SJCRH30 (cell line): Measurements from ENCODE around the gene GNAL. TPM values are rescaled to one million over a fixed set of nuclear protein-coding genes. Genes with fewer than 3 reads are reported as not detected.

Source experiments
- DNase-seq, 2 experiments: peaks; one replicate each; pipeline ENCODE4 v3.0.0-alpha.2; 2015 to 2020
- H3K27ac ChIP-seq: fragments of 250-450 bp; sonication (Bioruptor Pico); 2 replicates; pipeline ENCODE4 v1.5.1; 2020; ENCODE audit warnings: mild to moderate bottlenecking, moderate library complexity
- H3K27me3 ChIP-seq: fragments of 250-450 bp; sonication (Bioruptor Pico); 2 replicates; pipeline ENCODE4 v1.5.1; 2020; ENCODE audit warnings: mild to moderate bottlenecking, moderate library complexity
- H3K36me3 ChIP-seq: fragments of 250-450 bp; sonication (Bioruptor Pico); 2 replicates; pipeline ENCODE4 v1.5.1; 2020; ENCODE audit warnings: mild to moderate bottlenecking, moderate library complexity
- H3K4me1 ChIP-seq: fragments of 250-450 bp; sonication (Bioruptor Pico); 2 replicates; pipeline ENCODE4 v1.5.1; 2020; ENCODE audit warnings: mild to moderate bottlenecking, moderate library complexity
- H3K4me3 ChIP-seq: fragments of 250-450 bp; sonication (Bioruptor Pico); 2 replicates; pipeline ENCODE4 v1.5.1; 2020; ENCODE audit warnings: mild to moderate bottlenecking, moderate library complexity
- H3K9me3 ChIP-seq: fragments of 250-450 bp; sonication (Bioruptor Pico); replicated peaks from 2 replicates; pipeline ENCODE4 v1.5.1; 2020; ENCODE audit warnings: mild to moderate bottlenecking, moderate library complexity
- total RNA-seq: library from RNA; depleted of rRNA; stranded (reverse); fragments of >200 nt; shearing (Covaris generic); gene quantifications from 2 replicates; pipeline ENCODE4 v1.2.3, GENCODE V29; 2014

The GNAL gene
- total RNA-seq, 1 experiment from 2014 or later, result 2.6 TPM

- DNase-seq, result no peak
- no peaks in the 10 kb centered on the region for H3K27me3 ChIP-seq
- no peak overlapping the region for H3K4me3 ChIP-seq
- H3K27ac ChIP-seq, result no peak overlapping the region
- no peaks in the 10 kb centered on the region for H3K4me1 ChIP-seq
- H3K9me3 ChIP-seq, result no peaks in the 10 kb centered on the region
- H3K36me3 ChIP-seq, result no peaks in the 10 kb centered on the region
Measured at GRCh38 chr18:11726556-11726955, 37.5 kb downstream of the GNAL start.

- Histone ChIP-seq H3K27ac (no peak overlapping the region), H3K4me3 (no peak overlapping the region), H3K36me3 (no peaks in the 10 kb centered on the region), H3K9me3 (no peaks in the 10 kb centered on the region), H3K4me1 (no peaks in the 10 kb centered on the region), H3K27me3 (no peaks in the 10 kb centered on the region)
- DNase-seq, result peak in 1 of 2 experiments; percentile 34
Measured at GRCh38 chr18:11728249-11728648, 39.2 kb downstream of the GNAL start.

GRCh38 chr18:11729556-11729955 is 40.5 kb downstream of the GNAL start:
- Histone ChIP-seq H3K4me1 (no peaks in the 10 kb centered on the region), H3K27me3 (no peaks in the 10 kb centered on the region), H3K36me3 (no peaks in the 10 kb centered on the region), H3K4me3 (no peak overlapping the region), H3K9me3 (no peaks in the 10 kb centered on the region), H3K27ac (no peak overlapping the region)
- no peak for DNase-seq

DNA sequence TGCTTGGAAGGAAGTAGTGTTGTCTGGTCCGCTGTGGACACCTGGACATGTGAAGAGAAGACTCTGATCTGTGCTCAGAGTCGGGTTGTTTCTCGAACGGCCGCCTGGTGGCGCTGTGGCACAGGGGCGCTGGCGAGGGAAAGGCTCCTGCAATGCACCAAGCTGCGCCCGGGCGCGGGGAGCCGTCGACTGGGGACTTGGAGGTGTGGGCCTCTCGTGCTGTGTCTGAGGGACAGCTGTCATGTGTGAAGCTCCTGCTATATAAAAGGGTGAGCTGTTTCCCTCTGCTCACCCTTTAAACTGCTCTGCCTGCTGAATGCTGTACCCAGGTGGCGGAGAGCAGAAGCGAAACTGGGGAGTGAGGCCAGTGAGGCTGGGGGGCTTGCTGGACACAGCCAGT is 44.0 kb downstream of the GNAL start:
- DNase-seq, result peak; percentile 60 to 74
- no peaks in the 10 kb centered on the region for H3K27me3 ChIP-seq
- H3K27ac ChIP-seq, result no peak overlapping the region
- H3K4me3 ChIP-seq, result no peak overlapping the region
- no peaks in the 10 kb centered on the region for H3K9me3 ChIP-seq
- no peaks in the 10 kb centered on the region for H3K36me3 ChIP-seq
- no peaks in the 10 kb centered on the region for H3K4me1 ChIP-seq

DNA sequence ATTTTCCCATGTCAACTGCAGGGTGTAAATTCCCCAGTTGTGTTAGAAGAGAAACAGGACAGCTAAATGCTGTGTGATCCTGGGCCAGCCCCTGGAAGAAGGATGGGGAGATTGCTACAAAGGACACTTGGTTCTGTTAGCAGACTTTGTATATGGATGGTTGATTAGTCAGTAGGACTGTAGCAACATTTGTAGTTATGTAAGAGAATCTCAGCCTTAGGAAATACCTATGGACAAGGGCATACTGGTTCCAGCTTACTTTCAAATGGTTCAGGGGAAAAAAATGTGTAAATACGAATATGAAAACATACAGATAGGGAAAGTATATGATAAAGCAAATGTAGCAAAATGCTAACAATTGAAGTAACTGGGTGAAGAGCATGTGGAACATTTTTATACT is 47.6 kb downstream of the GNAL start:
- Histone ChIP-seq H3K36me3 (no peaks in the 10 kb centered on the region), H3K9me3 (no peaks in the 10 kb centered on the region), H3K27ac (no peak overlapping the region), H3K4me3 (no peak overlapping the region), H3K4me1 (no peaks in the 10 kb centered on the region), H3K27me3 (no peaks in the 10 kb centered on the region)
- no peak for DNase-seq

DNA sequence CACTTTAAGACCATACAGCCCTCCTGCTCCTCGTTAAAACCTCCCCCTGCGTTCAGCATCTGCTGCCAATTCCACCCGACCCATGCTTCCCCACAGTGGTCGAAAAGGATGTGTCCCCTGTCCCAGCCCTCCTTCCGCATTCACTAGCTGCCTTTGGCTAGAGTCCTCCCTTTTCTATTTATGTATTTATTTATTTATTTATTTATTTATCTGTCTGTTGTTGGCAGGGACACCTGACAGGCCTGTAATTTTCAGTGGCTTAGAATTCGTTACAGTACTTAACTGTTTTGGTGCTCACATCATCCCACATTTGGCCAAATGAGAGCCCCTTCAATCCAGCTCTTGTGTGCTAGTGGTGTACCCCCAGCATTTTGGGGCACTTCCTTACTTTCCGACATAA is 50.8 kb downstream of the GNAL start:
- Histone ChIP-seq H3K4me3 (no peak overlapping the region), H3K36me3 (no peaks in the 10 kb centered on the region), H3K27me3 (no peaks in the 10 kb centered on the region), H3K4me1 (no peaks in the 10 kb centered on the region), H3K9me3 (no peaks in the 10 kb centered on the region), H3K27ac (no peak overlapping the region)
- DNase-seq, result no peak

GRCh38 chr18:11740461-11740860 is 51.4 kb downstream of the GNAL start:
- Histone ChIP-seq H3K36me3 (no peaks in the 10 kb centered on the region), H3K27me3 (no peaks in the 10 kb centered on the region), H3K9me3 (no peaks in the 10 kb centered on the region), H3K4me1 (no peaks in the 10 kb centered on the region), H3K4me3 (no peak overlapping the region), H3K27ac (no peak overlapping the region)
- DNase-seq, result no peak

- H3K4me3 ChIP-seq, result no peak overlapping the region
- DNase-seq, result peak in 1 of 2 experiments; percentile 34
- H3K4me1 ChIP-seq, result no peaks in the 10 kb centered on the region
- no peaks in the 10 kb centered on the region for H3K27me3 ChIP-seq
- H3K27ac ChIP-seq, result no peak overlapping the region
- no peaks in the 10 kb centered on the region for H3K9me3 ChIP-seq
- H3K36me3 ChIP-seq, result no peaks in the 10 kb centered on the region
Measured at GRCh38 chr18:11741505-11742145, 52.6 kb downstream of the GNAL start.

- no peak for DNase-seq
- Histone ChIP-seq H3K4me3 (no peak overlapping the region), H3K27ac (no peak overlapping the region), H3K36me3 (no peaks in the 10 kb centered on the region), H3K9me3 (no peaks in the 10 kb centered on the region), H3K27me3 (no peaks in the 10 kb centered on the region), H3K4me1 (no peaks in the 10 kb centered on the region)
Measured at GRCh38 chr18:11745521-11745920, 56.5 kb downstream of the GNAL start.

DNA sequence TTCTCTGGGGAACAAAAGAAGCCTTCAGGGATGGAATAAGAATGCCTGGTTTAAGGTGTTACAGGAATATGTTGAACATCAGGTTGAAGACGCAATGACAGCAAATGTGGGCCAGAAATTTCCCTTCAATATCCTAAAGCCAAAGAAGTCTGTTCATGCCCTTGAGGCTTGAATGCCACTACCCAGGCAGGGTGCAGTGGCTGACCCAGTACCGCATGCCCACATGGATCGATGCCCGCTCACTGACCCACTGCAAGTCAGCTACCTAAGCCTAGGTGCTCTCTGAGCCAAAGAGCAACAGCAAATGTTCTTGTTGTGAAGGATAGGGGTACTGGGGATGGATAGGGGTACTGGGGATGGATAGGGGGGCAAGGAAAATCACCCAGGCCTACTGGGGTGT is 58.2 kb downstream of the GNAL start:
- H3K27ac ChIP-seq, result no peak overlapping the region
- no peaks in the 10 kb centered on the region for H3K36me3 ChIP-seq
- no peaks in the 10 kb centered on the region for H3K9me3 ChIP-seq
- DNase-seq, result no peak
- H3K4me1 ChIP-seq, result no peaks in the 10 kb centered on the region
- no peak overlapping the region for H3K4me3 ChIP-seq
- no peaks in the 10 kb centered on the region for H3K27me3 ChIP-seq

DNA sequence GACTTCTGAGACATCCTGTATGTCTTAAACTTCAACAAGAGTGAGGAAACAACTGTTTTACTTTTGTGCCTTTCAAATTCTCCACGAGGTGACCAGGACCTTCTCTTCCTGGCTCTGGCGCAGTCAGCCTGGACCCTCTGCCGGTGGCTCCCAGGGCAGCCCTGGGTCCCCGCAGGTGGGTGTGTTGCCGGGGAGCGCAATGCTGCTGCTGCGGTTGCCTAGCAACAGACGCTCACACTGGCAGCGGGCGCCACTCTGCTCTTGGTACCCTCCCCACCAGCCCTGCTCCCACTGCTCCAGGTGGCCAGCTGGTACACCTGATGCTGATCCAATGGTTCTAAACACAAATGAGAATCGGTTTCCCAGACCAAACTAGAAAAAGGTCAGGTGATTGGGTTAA is 58.7 kb downstream of the GNAL start:
- H3K27ac ChIP-seq, result no peak overlapping the region
- no peak for DNase-seq
- no peak overlapping the region for H3K4me3 ChIP-seq
- H3K4me1 ChIP-seq, result no peaks in the 10 kb centered on the region
- H3K36me3 ChIP-seq, result no peaks in the 10 kb centered on the region
- no peaks in the 10 kb centered on the region for H3K27me3 ChIP-seq
- no peaks in the 10 kb centered on the region for H3K9me3 ChIP-seq

DNA sequence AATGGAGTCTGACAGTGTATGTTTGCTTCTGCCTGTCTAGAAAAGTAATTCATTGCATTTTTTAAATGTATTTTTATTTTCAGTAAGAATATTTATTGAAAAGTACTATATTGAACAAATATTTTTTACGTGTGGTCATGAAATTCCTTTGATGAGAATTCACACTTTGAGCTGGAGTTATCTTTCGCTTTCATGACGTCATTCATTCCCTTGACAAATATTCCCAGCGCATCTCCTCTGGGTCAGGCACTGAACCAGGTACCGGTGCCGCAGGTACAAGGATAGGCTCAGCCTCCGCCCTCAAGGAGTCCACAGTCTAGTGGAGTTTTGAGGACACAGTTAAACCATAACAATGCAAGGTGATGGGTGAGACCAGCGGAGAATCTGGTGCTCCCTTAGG is 60.2 kb downstream of the GNAL start:
- H3K36me3 ChIP-seq, result no peaks in the 10 kb centered on the region
- no peaks in the 10 kb centered on the region for H3K4me1 ChIP-seq
- DNase-seq, result no peak
- no peaks in the 10 kb centered on the region for H3K27me3 ChIP-seq
- H3K4me3 ChIP-seq, result no peak overlapping the region
- no peak overlapping the region for H3K27ac ChIP-seq
- no peaks in the 10 kb centered on the region for H3K9me3 ChIP-seq

DNA sequence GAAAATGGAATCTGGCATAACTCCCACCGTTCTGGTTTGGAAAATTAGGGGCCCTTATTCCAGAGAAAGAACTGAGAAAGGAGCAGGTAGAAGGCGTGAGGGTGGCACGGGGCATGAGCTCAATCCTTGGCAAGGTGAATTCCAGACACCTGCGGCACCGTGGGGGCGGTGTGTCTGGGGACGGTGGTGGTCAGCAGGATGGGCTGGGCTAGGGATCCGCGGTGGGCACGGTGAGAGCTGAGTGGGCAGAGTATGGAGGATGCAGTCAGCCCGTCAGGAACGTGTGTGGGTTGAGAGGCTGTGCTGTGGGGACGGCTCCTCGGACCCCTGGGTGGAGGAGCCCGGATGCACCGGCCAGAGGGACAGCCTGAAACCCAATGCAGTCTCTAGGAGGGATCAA is 61.1 kb downstream of the GNAL start:
- no peaks in the 10 kb centered on the region for H3K4me1 ChIP-seq
- no peaks in the 10 kb centered on the region for H3K9me3 ChIP-seq
- H3K36me3 ChIP-seq, result no peaks in the 10 kb centered on the region
- H3K4me3 ChIP-seq, result no peak overlapping the region
- no peak overlapping the region for H3K27ac ChIP-seq
- no peak for DNase-seq
- H3K27me3 ChIP-seq, result no peaks in the 10 kb centered on the region

- Histone ChIP-seq H3K4me1 (no peaks in the 10 kb centered on the region), H3K36me3 (no peaks in the 10 kb centered on the region), H3K9me3 (no peaks in the 10 kb centered on the region), H3K4me3 (no peak overlapping the region), H3K27ac (no peak overlapping the region), H3K27me3 (no peaks in the 10 kb centered on the region)
- no peak for DNase-seq
Measured at GRCh38 chr18:11750581-11751310, 61.7 kb downstream of the GNAL start.

DNA sequence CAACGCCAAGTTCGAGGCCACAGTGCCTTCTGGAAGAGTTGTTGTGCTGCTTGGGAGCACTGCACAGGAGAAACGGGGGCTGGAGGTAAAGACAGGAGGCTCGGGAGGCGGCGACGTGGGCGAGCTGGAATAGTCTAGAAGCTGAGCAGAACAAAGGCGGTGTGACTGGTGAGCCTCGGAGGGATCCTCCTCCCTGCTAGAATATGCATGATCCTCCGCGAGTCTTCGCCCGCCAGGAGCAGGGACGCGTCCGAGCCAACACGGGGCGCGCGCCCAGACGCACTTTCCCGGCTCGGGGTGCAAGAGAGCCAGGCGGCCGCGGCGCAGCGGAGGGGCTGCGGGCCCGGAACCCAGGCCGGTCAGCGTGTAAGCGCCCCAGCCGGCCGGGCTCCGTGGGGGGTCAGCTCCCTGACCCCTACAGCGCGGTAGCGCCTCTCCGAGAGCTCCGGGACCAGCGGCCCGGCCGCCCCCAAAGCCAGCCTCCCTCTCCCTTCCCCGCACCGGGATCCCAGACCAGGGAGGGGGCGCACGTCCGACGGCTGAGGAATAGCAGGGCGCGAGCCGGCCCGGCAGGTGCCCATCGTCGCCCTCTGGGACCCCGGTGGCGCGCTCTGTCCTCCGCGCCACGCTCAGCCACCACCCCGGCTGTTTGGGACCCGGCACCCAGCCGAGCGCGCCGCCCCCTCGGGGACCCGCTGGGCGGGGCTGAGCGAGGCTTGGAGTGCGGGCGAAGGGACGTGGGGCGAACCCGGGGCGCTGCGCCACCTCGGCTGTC is 62.5 kb downstream of the GNAL start:
- Histone ChIP-seq H3K36me3 (no peaks in the 10 kb centered on the region), H3K4me3 (no peak overlapping the region), H3K27me3 (no peaks in the 10 kb centered on the region), H3K9me3 (no peaks in the 10 kb centered on the region), H3K27ac (no peak overlapping the region), H3K4me1 (no peaks in the 10 kb centered on the region)
- DNase-seq, result no peak
